ENCODE data around the gene CENPA. TPM values are rescaled to one million over a fixed set of nuclear protein-coding genes. Genes with fewer than 3 reads are reported as not detected.

CENPA gene
- total and polyA plus RNA-seq, 2 of the 13 experiments (the other 11 are each of a cell fraction or from before 2014, with no cell fraction given), result 28.5 to 38.5 TPM

DNA sequence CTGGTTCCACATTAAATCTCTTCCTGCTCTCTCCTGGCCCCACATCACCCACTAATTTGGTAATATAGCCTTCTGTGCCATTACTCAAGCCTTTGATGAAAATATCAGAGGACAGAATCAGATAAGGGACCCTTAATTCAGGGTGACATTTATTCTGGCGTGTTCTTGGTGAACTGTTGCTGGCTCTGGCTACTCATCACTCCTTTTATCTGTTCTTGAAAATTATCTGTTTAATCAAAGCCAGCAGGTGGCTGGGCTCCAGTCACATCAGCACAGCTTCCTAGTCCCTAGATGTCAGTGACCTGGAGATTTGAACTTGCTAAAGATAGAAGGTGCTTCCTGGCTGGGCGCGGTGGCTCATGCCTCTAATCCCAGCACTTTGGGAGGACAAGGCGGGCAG lies 48.6 kb upstream of the CENPA start:
- Histone ChIP-seq H3K27ac (ENCODE audit: extremely low read length, insufficient read depth, low read length) (no peak overlapping the region), H3K79me2 (ENCODE audit: insufficient read depth, low read length) (no peaks in the 10 kb centered on the region), H3K9me3 (ENCODE audit: low read length) (no peaks in the 10 kb centered on the region), H2AFZ (ENCODE audit: low read length) (no peak overlapping the region), H3K9ac (ENCODE audit: insufficient read depth, low read depth, low read length) (no peak overlapping the region), H3K4me3 (replicated peaks in 1 of 3; ENCODE audit: insufficient read depth in 1 of 3, low read depth in 2 of 3, low read length in 3 of 3) (no peak overlapping the region), H4K20me1 (ENCODE audit: insufficient read depth, low read length) (no peaks in the 10 kb centered on the region), H3K4me2 (ENCODE audit: low read depth, low read length) (no peak overlapping the region), H3K4me1 (ENCODE audit: insufficient read depth, low read length) (peaks cover 34% of the 10 kb centered on the region), H3K36me3 (replicated peaks in 1 of 2; ENCODE audit: control insufficient read depth in 1 of 2, insufficient read depth in 2 of 2, low read length in 2 of 2) (no peaks in the 10 kb centered on the region), H3K27me3 (ENCODE audit: control insufficient read depth in 1 of 2, insufficient read depth in 2 of 2, low read length in 2 of 2) (peaks cover 10 to 28% of the 10 kb centered on the region in 2 experiments; a peak in 4 of 5 replicates)
- in situ Hi-C loops (cut with HindIII; ENCODE audit: extremely low pct_ligation_motif_present, low pct_unique_long_range_greater_than_20kb) (no loop called here), intact Hi-C loops (cut with micrococcal nuclease; ENCODE audit: unreplicated experiment) (no loop called here)
- TF ChIP-seq ZNF598 (CRISPR knock-in tag; IDR thresholded peaks at IDR 0.05; ENCODE audit: borderline replicate concordance) (no peak), ZNF550 (CRISPR knock-in tag; IDR thresholded peaks at IDR 0.05; ENCODE audit: borderline replicate concordance) (no peak), RFXANK (CRISPR knock-in tag; IDR thresholded peaks at IDR 0.05) (no peak), PTBP1 (IDR thresholded peaks at IDR 0.05; ENCODE audit: low read depth, low read length, poor library complexity, severe bottlenecking) (no peak), MED8 (CRISPR knock-in tag; IDR thresholded peaks at IDR 0.05; ENCODE audit: insufficient replicate concordance) (no peak), PPARG (CRISPR knock-in tag; conservative IDR thresholded peaks at IDR 0.05) (no peak), CHD2 (IDR thresholded peaks at IDR 0.05; ENCODE audit: low read depth, low read length) (no peak), ATRX (CRISPR knock-in tag; IDR thresholded peaks at IDR 0.05; ENCODE audit: borderline replicate concordance) (no peak), IRX3 (CRISPR knock-in tag; IDR thresholded peaks at IDR 0.05; ENCODE audit: borderline replicate concordance, low read depth) (no peak), GFI1 (CRISPR knock-in tag; IDR thresholded peaks at IDR 0.05; ENCODE audit: borderline replicate concordance) (no peak), ATM (IDR thresholded peaks at IDR 0.05; ENCODE audit: borderline replicate concordance) (no peak), ZNF564 (CRISPR knock-in tag; IDR thresholded peaks at IDR 0.05) (no peak), ZNF235 (CRISPR knock-in tag; IDR thresholded peaks at IDR 0.05; ENCODE audit: borderline replicate concordance) (no peak)
- TF ChIP-seq, protein P1, sequence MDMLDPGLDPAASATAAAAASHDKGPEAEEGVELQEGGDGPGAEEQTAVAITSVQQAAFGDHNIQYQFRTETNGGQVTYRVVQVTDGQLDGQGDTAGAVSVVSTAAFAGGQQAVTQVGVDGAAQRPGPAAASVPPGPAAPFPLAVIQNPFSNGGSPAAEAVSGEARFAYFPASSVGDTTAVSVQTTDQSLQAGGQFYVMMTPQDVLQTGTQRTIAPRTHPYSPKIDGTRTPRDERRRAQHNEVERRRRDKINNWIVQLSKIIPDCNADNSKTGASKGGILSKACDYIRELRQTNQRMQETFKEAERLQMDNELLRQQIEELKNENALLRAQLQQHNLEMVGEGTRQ (IDR thresholded peaks at IDR 0.05; ENCODE audit: low read depth, low read length), result no peak
- TF ChIP-seq, protein P1 (CRISPR knock-in tag; IDR thresholded peaks at IDR 0.05; ENCODE audit: borderline replicate concordance), result no peak
- TF ChIP-seq, protein P2, sequence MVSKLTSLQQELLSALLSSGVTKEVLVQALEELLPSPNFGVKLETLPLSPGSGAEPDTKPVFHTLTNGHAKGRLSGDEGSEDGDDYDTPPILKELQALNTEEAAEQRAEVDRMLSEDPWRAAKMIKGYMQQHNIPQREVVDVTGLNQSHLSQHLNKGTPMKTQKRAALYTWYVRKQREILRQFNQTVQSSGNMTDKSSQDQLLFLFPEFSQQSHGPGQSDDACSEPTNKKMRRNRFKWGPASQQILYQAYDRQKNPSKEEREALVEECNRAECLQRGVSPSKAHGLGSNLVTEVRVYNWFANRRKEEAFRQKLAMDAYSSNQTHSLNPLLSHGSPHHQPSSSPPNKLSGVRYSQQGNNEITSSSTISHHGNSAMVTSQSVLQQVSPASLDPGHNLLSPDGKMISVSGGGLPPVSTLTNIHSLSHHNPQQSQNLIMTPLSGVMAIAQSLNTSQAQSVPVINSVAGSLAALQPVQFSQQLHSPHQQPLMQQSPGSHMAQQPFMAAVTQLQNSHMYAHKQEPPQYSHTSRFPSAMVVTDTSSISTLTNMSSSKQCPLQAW (CRISPR knock-in tag; IDR thresholded peaks at IDR 0.05), result no peak
- TF ChIP-seq, protein P3, sequence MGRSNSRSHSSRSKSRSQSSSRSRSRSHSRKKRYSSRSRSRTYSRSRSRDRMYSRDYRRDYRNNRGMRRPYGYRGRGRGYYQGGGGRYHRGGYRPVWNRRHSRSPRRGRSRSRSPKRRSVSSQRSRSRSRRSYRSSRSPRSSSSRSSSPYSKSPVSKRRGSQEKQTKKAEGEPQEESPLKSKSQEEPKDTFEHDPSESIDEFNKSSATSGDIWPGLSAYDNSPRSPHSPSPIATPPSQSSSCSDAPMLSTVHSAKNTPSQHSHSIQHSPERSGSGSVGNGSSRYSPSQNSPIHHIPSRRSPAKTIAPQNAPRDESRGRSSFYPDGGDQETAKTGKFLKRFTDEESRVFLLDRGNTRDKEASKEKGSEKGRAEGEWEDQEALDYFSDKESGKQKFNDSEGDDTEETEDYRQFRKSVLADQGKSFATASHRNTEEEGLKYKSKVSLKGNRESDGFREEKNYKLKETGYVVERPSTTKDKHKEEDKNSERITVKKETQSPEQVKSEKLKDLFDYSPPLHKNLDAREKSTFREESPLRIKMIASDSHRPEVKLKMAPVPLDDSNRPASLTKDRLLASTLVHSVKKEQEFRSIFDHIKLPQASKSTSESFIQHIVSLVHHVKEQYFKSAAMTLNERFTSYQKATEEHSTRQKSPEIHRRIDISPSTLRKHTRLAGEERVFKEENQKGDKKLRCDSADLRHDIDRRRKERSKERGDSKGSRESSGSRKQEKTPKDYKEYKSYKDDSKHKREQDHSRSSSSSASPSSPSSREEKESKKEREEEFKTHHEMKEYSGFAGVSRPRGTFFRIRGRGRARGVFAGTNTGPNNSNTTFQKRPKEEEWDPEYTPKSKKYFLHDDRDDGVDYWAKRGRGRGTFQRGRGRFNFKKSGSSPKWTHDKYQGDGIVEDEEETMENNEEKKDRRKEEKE (IDR thresholded peaks at IDR 0.05), result no peak
- TF ChIP-seq, protein P4, sequence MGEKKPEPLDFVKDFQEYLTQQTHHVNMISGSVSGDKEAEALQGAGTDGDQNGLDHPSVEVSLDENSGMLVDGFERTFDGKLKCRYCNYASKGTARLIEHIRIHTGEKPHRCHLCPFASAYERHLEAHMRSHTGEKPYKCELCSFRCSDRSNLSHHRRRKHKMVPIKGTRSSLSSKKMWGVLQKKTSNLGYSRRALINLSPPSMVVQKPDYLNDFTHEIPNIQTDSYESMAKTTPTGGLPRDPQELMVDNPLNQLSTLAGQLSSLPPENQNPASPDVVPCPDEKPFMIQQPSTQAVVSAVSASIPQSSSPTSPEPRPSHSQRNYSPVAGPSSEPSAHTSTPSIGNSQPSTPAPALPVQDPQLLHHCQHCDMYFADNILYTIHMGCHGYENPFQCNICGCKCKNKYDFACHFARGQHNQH (CRISPR knock-in tag; IDR thresholded peaks at IDR 0.05), result no peak
- CTCF ChIA-PET (ENCODE audit: low intra/inter-chr PET ratio, low total read pairs), result no interaction called here
- FAIRE-seq (no peak), DNase-seq (ENCODE audit: low spot score) (no peak), ATAC-seq (no peak)
- 57% methylated on average over 4 of the region's 4 CpGs for WGBS (ENCODE audit: low lambda C conversion rate)
- BruUV-seq (replicated peaks), result no TSS peak
- POLR2A ChIA-PET, result no interaction called here

Data from HepG2 (cell line).